ENCODE data around the gene KCTD18.

Gene KCTD18

GRCh38 chr2:200486529-200486928 is 23.3 kb downstream of the KCTD18 start:
- no peak for DNase-seq (ENCODE audit: low read depth, low spot score)

- DNase-seq (ENCODE audit: low read depth, low spot score) = no peak
These were observed 24.9 kb downstream of the KCTD18 start for GRCh38 chr2:200484934-200485333.

GRCh38 chr2:200483729-200484198 is 26.1 kb downstream of the KCTD18 start:
- peak; percentile 73 for DNase-seq (ENCODE audit: low read depth, low spot score)

- no peak for DNase-seq (ENCODE audit: low read depth, low spot score)
These were observed 27.7 kb downstream of the KCTD18 start for GRCh38 chr2:200482194-200482593.

GRCh38 chr2:200479692-200480265 is 30.1 kb downstream of the KCTD18 start:
- no peak for DNase-seq (ENCODE audit: low read depth, low spot score)

- DNase-seq (ENCODE audit: low read depth, low spot score) = no peak
These were observed 32.2 kb downstream of the KCTD18 start for GRCh38 chr2:200477667-200478131.

- DNase-seq (ENCODE audit: low read depth, low spot score) = no peak
These were observed 33.0 kb downstream of the KCTD18 start for GRCh38 chr2:200476836-200477235.

- no peak for DNase-seq (ENCODE audit: low read depth, low spot score)
These were observed 34.1 kb downstream of the KCTD18 start for GRCh38 chr2:200475795-200476194.

- DNase-seq (ENCODE audit: low read depth, low spot score) = no peak
These were observed 36.9 kb downstream of the KCTD18 start for GRCh38 chr2:200472853-200473464.

- DNase-seq (ENCODE audit: low read depth, low spot score) = no peak
These were observed 37.8 kb downstream of the KCTD18 start for GRCh38 chr2:200471928-200472645.

GRCh38 chr2:200471324-200471848 is 38.5 kb downstream of the KCTD18 start:
- DNase-seq (ENCODE audit: low read depth, low spot score) = no peak

- DNase-seq (ENCODE audit: low read depth, low spot score) = no peak
These were observed 39.6 kb downstream of the KCTD18 start for GRCh38 chr2:200470230-200470629.

GRCh38 chr2:200469708-200470211 is 40.1 kb downstream of the KCTD18 start:
- DNase-seq (ENCODE audit: low read depth, low spot score) = no peak

GRCh38 chr2:200467806-200468681 is 41.8 kb downstream of the KCTD18 start:
- no peak for DNase-seq (ENCODE audit: low read depth, low spot score)

GRCh38 chr2:200466425-200467418 is 43.1 kb downstream of the KCTD18 start:
- DNase-seq (ENCODE audit: low read depth, low spot score) = no peak

- no peak for DNase-seq (ENCODE audit: low read depth, low spot score)
These were observed 46.4 kb downstream of the KCTD18 start for GRCh38 chr2:200463452-200463851.

- DNase-seq (ENCODE audit: low read depth, low spot score) = no peak
These were observed 47.8 kb downstream of the KCTD18 start for GRCh38 chr2:200461846-200462710.

- DNase-seq (ENCODE audit: low read depth, low spot score) = no peak
These were observed 50.8 kb downstream of the KCTD18 start for GRCh38 chr2:200459101-200459500.

- no peak for DNase-seq (ENCODE audit: low read depth, low spot score)
These were observed 53.3 kb downstream of the KCTD18 start for GRCh38 chr2:200456567-200456966.

Measured in ELF-1 (cell line).